ENCODE measurements around the gene ARAP3.

- TF ChIP-seq CTCF (conservative IDR thresholded peaks at IDR 0.05; ENCODE audit: low read depth in 2 of 2) (no peak), POLR2AphosphoS5 (IDR thresholded peaks at IDR 0.05; ENCODE audit: low read depth) (no peak), EZH2phosphoT487 (IDR thresholded peaks at IDR 0.05; ENCODE audit: unreplicated experiment) (no peak), EZH2 (IDR thresholded peaks at IDR 0.05; ENCODE audit: low read depth, unreplicated experiment) (no peak), CREB1 (CRISPR knock-in tag; IDR thresholded peaks at IDR 0.05; ENCODE audit: low read depth) (no peak), ZNF114 (CRISPR knock-in tag; IDR thresholded peaks at IDR 0.05) (no peak), REST (IDR thresholded peaks at IDR 0.05; ENCODE audit: unreplicated experiment) (no peak), JUNB (IDR thresholded peaks at IDR 0.05; ENCODE audit: unreplicated experiment) (no peak), ZNF331 (CRISPR knock-in tag; IDR thresholded peaks at IDR 0.05; ENCODE audit: low read depth) (no peak)
Observed at GRCh38 chr5:141623611-141624010, 58.4 kb downstream of the ARAP3 start.
